Neural progenitor cell (in vitro differentiated cells): ENCODE data around the gene SH3GL1.

Experiments used
- CTCF ChIP-seq: fragments of 200-600 bp; sonication (generic); IDR thresholded peaks from 2 replicates; pipeline ENCODE4 v1.5.1; 2017; ENCODE audit warnings: antibody characterized with exemption, mild to moderate bottlenecking
- EZH2 ChIP-seq: fragments of 200-600 bp; sonication (generic); IDR thresholded peaks from 2 replicates; pipeline ENCODE4 v1.6.1; 2017; ENCODE audit warnings: antibody characterized with exemption, mild to moderate bottlenecking, moderate library complexity

DNA sequence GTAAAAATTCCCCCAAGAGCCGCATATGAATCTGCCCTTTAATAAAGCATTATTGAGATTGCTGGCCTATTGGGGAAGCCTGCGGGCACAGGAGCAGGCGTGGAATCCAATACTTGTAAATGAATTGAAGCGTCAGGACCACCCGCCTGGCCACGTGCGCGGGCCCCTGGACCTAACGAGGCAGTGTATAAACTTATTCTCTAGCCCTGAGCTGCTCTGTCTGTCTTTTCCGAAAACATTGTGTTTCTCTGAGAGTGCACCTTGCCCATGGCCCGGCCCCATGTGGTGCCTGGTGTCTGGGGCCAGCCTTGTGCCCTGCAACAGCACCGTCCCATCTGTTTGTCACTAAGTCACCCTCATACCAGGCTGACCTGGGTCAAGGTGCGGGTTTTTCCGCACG, 42.8 kb upstream of the SH3GL1 start:
- no peak for TF ChIP-seq CTCF
- TF ChIP-seq EZH2 = no peak
